NB4 (cell line): ENCODE measurements around the gene CRIM1.

Experiments
- CTCF ChIP-seq: IDR thresholded peaks from one replicate; pipeline ENCODE4 v1.5.1; 2012; ENCODE audit warnings: low read depth, low read length
- MAX ChIP-seq: IDR thresholded peaks from 2 replicates; pipeline ENCODE4 v1.6.1; 2011; ENCODE audit warnings: low read depth, low read length
- MYC ChIP-seq: IDR thresholded peaks from 2 replicates; pipeline ENCODE4 v1.6.1; 2011; ENCODE audit warnings: low read depth, low read length
- POLR2A ChIP-seq: IDR thresholded peaks from 2 replicates; pipeline ENCODE4 v1.6.1; 2011; ENCODE audit warnings: mild to moderate bottlenecking; ENCODE audit not compliant: insufficient read length; ENCODE audit errors: extremely low read depth

DNA sequence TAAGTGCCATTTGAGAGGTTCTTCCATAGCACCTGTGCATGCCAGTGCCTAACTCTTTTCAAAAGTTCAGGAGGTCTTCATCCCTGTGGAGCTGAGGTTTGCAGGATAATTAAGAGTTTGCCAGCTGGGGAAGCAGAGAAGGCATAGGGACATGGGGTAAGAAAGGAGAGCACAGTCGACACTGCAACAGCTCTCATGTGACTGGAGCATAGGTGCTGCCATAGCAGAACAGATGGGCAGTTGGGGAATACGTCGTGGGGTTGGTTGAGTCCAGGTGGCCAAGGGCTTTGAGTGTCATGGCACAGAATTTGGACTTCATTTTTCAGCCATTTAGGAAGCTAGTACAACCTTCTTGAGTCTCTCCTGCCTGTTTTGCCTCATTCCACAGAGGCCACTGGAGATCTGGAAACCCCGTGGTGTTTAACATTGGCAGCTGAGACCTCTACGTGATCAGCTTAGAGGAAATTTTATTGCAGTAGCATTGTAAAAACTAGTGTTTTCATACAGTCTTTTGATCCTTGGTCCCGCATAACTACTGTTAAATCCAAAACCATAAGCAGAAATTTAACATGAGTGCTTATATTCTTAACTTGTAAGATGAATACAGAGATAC, 65.1 kb downstream of the CRIM1 start:
- TF ChIP-seq CTCF (no peak), MAX (no peak), POLR2A (no peak), MYC (no peak)
